GM21367 (cell line): ENCODE results near the gene ADM2.
"Not testable (repeated sequence)": the region's sequence is repeated elsewhere in the genome, so short reads cannot be mapped to it uniquely, and the experiment has no call there.

Experiments
- ATAC-seq: cut with Tn5 transposase; IDR thresholded peaks from one replicate; pipeline ENCODE4 v1.9.1; 2021; ENCODE audit not compliant: unreplicated experiment

The ADM2 gene

GRCh38 chr22:50533856-50534711 is 52.7 kb downstream of the ADM2 start:
- not testable (repeated sequence) for ATAC-seq

- ATAC-seq, result no peak
These were observed 53.8 kb downstream of the ADM2 start for GRCh38 chr22:50535113-50535512.
